Measurements from ENCODE around the gene HNRNPA2B1. TPM values are rescaled to one million over a fixed set of nuclear protein-coding genes. Genes with fewer than 3 reads are reported as not detected.
A peak's percentile ranks its signal among the peaks of the same experiment; 100 is the strongest.

The HNRNPA2B1 gene
- total and polyA plus RNA-seq, 8 donors, result 338 to 1,529 (median 1,312) TPM

DNA sequence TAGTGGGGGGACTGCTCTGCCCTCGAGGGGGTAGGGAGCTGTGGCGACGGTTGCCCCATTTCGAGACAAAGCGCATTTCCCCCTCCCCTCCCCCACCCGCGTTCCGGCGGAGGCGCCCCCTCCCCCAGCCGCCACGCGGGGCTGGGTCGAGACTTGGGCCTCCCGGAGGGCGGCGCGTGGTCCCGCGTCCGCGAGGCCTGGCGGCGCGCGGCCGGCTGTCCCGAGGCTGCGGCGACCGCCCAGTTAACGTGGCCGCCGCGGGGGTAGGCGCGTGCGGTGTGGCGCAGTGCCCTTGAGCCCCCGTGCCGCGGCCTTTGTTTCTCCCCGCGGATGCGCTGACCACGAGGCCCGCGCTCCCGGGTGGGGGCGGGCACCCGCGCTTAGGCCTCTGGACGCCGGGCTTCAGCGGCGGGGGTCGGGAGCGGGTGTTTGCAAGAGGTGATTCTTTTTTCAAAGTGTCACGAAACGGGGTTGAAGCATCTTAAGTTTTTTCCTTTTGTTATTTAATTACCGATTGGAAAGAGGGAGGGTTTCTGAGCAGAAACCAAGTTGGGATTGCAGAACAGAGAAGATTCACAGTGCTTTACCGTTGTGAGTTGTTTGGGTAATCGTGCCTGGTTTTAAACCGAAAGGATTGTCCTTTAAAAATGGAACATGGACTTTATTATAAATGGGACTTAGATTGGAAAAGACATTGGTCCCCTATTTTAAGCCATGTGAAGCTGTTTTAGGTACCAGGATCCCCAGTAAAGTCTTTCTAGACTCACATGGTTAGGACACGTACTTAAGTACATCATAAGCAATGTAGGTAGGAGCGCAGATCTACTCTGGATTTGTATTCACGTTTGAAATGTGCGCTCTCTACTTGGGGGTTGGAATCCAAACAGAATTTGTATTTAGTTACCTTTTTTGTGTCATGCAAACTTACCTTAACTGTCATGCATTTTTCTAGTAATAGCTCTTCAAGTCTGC, 1.8 kb upstream of the HNRNPA2B1 start:
- H3K36me3 ChIP-seq, result peaks cover 0 to 15% of the 10 kb centered on the region in 2 donors
- intact Hi-C loops (cut with DNase I), result no loop called here

DNA sequence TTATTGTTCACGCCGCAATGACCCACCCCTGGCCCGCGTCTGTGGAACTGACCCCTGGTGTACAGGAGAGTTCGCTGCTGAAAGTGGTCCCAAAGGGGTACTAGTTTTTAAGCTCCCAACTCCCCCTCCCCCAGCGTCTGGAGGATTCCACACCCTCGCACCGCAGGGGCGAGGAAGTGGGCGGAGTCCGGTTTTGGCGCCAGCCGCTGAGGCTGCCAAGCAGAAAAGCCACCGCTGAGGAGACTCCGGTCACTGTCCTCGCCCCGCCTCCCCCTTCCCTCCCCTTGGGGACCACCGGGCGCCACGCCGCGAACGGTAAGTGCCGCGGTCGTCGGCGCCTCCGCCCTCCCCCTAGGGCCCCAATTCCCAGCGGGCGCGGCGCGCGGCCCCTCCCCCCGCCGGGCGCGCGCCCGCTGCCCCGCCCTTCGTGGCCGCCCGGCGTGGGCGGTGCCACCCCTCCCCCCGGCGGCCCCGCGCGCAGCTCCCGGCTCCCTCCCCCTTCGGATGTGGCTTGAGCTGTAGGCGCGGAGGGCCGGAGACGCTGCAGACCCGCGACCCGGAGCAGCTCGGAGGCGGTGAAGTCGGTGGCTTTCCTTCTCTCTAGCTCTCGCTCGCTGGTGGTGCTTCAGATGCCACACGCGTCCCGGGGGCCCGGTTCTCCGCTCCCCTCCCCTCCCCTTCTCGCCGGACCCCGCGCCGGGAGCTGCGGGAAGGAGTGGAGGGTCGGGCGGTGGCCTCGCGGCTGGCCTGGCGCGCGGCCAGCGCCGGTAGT, 887 bp upstream of the HNRNPA2B1 start, which contains the start of gene CBX3:
CBX3 (plus strand) TSS at position 499 of the 772 bp plus-strand sequence. CDS start 1,254 bp downstream, outside the sequence.
- TF ChIP-seq, protein P1, sequence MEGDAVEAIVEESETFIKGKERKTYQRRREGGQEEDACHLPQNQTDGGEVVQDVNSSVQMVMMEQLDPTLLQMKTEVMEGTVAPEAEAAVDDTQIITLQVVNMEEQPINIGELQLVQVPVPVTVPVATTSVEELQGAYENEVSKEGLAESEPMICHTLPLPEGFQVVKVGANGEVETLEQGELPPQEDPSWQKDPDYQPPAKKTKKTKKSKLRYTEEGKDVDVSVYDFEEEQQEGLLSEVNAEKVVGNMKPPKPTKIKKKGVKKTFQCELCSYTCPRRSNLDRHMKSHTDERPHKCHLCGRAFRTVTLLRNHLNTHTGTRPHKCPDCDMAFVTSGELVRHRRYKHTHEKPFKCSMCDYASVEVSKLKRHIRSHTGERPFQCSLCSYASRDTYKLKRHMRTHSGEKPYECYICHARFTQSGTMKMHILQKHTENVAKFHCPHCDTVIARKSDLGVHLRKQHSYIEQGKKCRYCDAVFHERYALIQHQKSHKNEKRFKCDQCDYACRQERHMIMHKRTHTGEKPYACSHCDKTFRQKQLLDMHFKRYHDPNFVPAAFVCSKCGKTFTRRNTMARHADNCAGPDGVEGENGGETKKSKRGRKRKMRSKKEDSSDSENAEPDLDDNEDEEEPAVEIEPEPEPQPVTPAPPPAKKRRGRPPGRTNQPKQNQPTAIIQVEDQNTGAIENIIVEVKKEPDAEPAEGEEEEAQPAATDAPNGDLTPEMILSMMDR (IDR thresholded peaks at IDR 0.05), result no peak
- peaks cover 0 to 15% of the 10 kb centered on the region in 2 donors for H3K36me3 ChIP-seq
- H3K9me3 ChIP-seq, result no peaks in the 10 kb centered on the region
- intact Hi-C loops (cut with DNase I), result no loop called here
- no peaks in the 10 kb centered on the region for H3K27me3 ChIP-seq
- DNase-seq (peak in 3 of 4 donors; percentile 93 to 94 (median 93)), ATAC-seq (peak; percentile 70)
- peak within 1 kb of the TSS; percentile 98 to 100 for H3K27ac ChIP-seq
- H3K4me3 ChIP-seq, result peak within 1 kb of the TSS; percentile 93
- H3K4me1 ChIP-seq, result peaks cover 30 to 49% of the 10 kb centered on the region in 2 donors

More for the DNA sequence above, 1.8 kb upstream of the HNRNPA2B1 start:
- Histone ChIP-seq H3K27ac (peak overlapping the region; percentile 98 to 100), H3K4me3 (peak overlapping the region; percentile 93), H3K9me3 (no peaks in the 10 kb centered on the region), H3K27me3 (no peaks in the 10 kb centered on the region), H3K4me1 (peaks cover 21 to 41% of the 10 kb centered on the region in 2 donors)
- DNase-seq, result peak in 3 of 4 donors; percentile 37 to 87 (median 61)
- peak; percentile 3 for ATAC-seq
- TF ChIP-seq, protein P1 (IDR thresholded peaks at IDR 0.05), result no peak

- ATAC-seq (peak; percentile 47), DNase-seq (peak; percentile 73 to 89 (median 80))
- peaks cover 0 to 24% of the 10 kb centered on the region in 2 donors for H3K36me3 ChIP-seq
- TF ChIP-seq, protein P1 (IDR thresholded peaks at IDR 0.05), result no peak
- H3K4me3 ChIP-seq, result peak overlapping the region; percentile 81 to 93
- H3K4me1 ChIP-seq, result peaks cover 37 to 52% of the 10 kb centered on the region in 2 donors
- intact Hi-C loops (cut with DNase I), result no loop called here
- H3K9me3 ChIP-seq, result no peaks in the 10 kb centered on the region
- H3K27me3 ChIP-seq, result no peaks in the 10 kb centered on the region
- peak overlapping the region; percentile 98 to 100 for H3K27ac ChIP-seq
Observed at GRCh38 chr7:26200038-26200443, 505 bp downstream of the HNRNPA2B1 start.

- peak; percentile 25 to 87 (median 71) for DNase-seq
- H3K27me3 ChIP-seq, result no peaks in the 10 kb centered on the region
- ATAC-seq, result peak; percentile 10
- peak overlapping the region; percentile 98 to 100 for H3K27ac ChIP-seq
- peak overlapping the region; percentile 81 to 93 for H3K4me3 ChIP-seq
- intact Hi-C loops (cut with DNase I), result loop anchor here in 1 of 2 donors (10.0 kb wide), 1 partner anchor 115 kb away; no protein-coding TSS in a partner anchor
- H3K36me3 ChIP-seq, result peaks cover 0 to 30% of the 10 kb centered on the region in 2 donors
- TF ChIP-seq, protein P1 (IDR thresholded peaks at IDR 0.05), result no peak
- no peaks in the 10 kb centered on the region for H3K9me3 ChIP-seq
- H3K4me1 ChIP-seq, result peaks cover 37 to 52% of the 10 kb centered on the region in 2 donors
Observed at GRCh38 chr7:26199301-26200037, 1.1 kb downstream of the HNRNPA2B1 start.

Data from left lung (tissue), 10 donors.